GM12878 (cell line): ENCODE measurements around the gene SLFNL1. TPM values are rescaled to one million over a fixed set of nuclear protein-coding genes. Genes with fewer than 3 reads are reported as not detected.

Source experiments
- BMI1 ChIP-seq: fragments of 450-650 bp; IDR thresholded peaks from 2 replicates; pipeline ENCODE4 v1.6.1; 2016; ENCODE audit warnings: mild to moderate bottlenecking, moderate library complexity, borderline replicate concordance
- CEBPB ChIP-seq, 2 experiments: fragments of 150-350 bp in 1 of 2; IDR thresholded peaks; 2 replicates each; pipeline ENCODE4 v1.6.1; 2012 to 2014; ENCODE audit warnings: low read depth in 2 of 2, low read length in 2 of 2, borderline replicate concordance in 1 of 2, inconsistent platforms in 1 of 2
- CEBPZ ChIP-seq: fragments of 150-350 bp; IDR thresholded peaks from 2 replicates; pipeline ENCODE4 v1.6.1; 2016; ENCODE audit warnings: low read depth, low read length
- E2F4 ChIP-seq: IDR thresholded peaks from 2 replicates; pipeline ENCODE4 v1.6.1; 2012; ENCODE audit warnings: low read depth, low read length, improper control_type of control experiment
- E2F8 ChIP-seq: fragments of 450-650 bp; IDR thresholded peaks from 2 replicates; pipeline ENCODE4 v1.6.1; 2018; ENCODE audit warnings: mild to moderate bottlenecking, low read depth, moderate library complexity; ENCODE audit not compliant: partially characterized antibody
- EGR1 ChIP-seq, 2 experiments: IDR thresholded peaks; 1 replicate in 1 of 2; 2 replicates in 1 of 2; pipeline ENCODE4 v1.6.1; 2011 to 2012; ENCODE audit warnings: low read depth in 2 of 2, low read length in 2 of 2, borderline replicate concordance in 1 of 2, mild to moderate bottlenecking in 1 of 2, moderate library complexity in 1 of 2
- ESRRA ChIP-seq: IDR thresholded peaks from 2 replicates; pipeline ENCODE4 v1.6.1; 2012; ENCODE audit warnings: mild to moderate bottlenecking, low read length, improper control_type of control experiment
- HDGF ChIP-seq: fragments of 450-650 bp; IDR thresholded peaks from 2 replicates; pipeline ENCODE4 v1.6.1; 2016; ENCODE audit warnings: antibody characterized with exemption
- LARP7 ChIP-seq: fragments of 450-650 bp; IDR thresholded peaks from 2 replicates; pipeline ENCODE4 v1.6.1; 2017; ENCODE audit warnings: mild to moderate bottlenecking
- POLR2AphosphoS2 ChIP-seq: IDR thresholded peaks from 2 replicates; pipeline ENCODE4 v1.6.1; 2011; ENCODE audit warnings: low read depth, mild to moderate bottlenecking, low read length, improper control_type of control experiment, moderate library complexity
- RAD21 ChIP-seq: IDR thresholded peaks from 2 replicates; pipeline ENCODE4 v1.6.1; 2011; ENCODE audit warnings: mild to moderate bottlenecking, low read depth, low read length, moderate library complexity; ENCODE audit not compliant: insufficient read depth
- RELA ChIP-seq: fragments of 450-650 bp; IDR thresholded peaks from 2 replicates; pipeline ENCODE4 v1.8.0; 2014; ENCODE audit warnings: borderline replicate concordance; ENCODE audit not compliant: partially characterized antibody
- REST ChIP-seq: IDR thresholded peaks from 2 replicates; pipeline ENCODE4 v1.6.1; 2012; ENCODE audit warnings: mild to moderate bottlenecking, low read depth, low read length
- SMAD5 ChIP-seq: IDR thresholded peaks from 2 replicates; pipeline ENCODE4 v1.6.1; 2016; ENCODE audit warnings: antibody characterized with exemption, low read depth
- SP1 ChIP-seq: IDR thresholded peaks from one replicate; pipeline ENCODE4 v1.6.1; 2011; ENCODE audit warnings: low read depth, low read length
- SREBF2 ChIP-seq: IDR thresholded peaks from 2 replicates; pipeline ENCODE4 v1.6.1; 2012; ENCODE audit warnings: mild to moderate bottlenecking, low read length
- YY1 ChIP-seq: IDR thresholded peaks from 2 replicates; pipeline ENCODE4 v1.6.1; 2011; ENCODE audit warnings: low read depth, mild to moderate bottlenecking, low read length
- ZNF217 ChIP-seq: fragments of 450-650 bp; IDR thresholded peaks from 2 replicates; pipeline ENCODE4 v1.6.1; 2017; ENCODE audit warnings: antibody characterized with exemption, mild to moderate bottlenecking
- polyA plus RNA-seq, 11 experiments: library from polyadenylated mRNA; depleted of rRNA in 4 of 11; unstranded in 6 of 11; stranded (reverse) in 5 of 11; fragments of >200 nt; fragmentation: Nextera tagmentation in 4 of 11; fragmentation: Illumina TruSeq in 1 of 11; extraction: Ambion mirVana in 4 of 11; extraction: Trizol in 1 of 11; gene quantifications; 1 replicate in 1 of 11; 2 replicates in 10 of 11; pipeline versions ENCODE4 v1.2.1 to v1.2.3, GENCODE V29; 2011 to 2016; ENCODE audit warnings: inconsistent platforms in 2 of 11, missing spikeins in 2 of 11, low read depth in 1 of 11
- total RNA-seq, 4 experiments: library from RNA; depleted of rRNA in 3 of 4; stranded (reverse); fragments of >200 nt in 3 of 4; fragmentation: Illumina TruSeq in 1 of 4; extraction: Trizol in 1 of 4; gene quantifications; 2 replicates each; pipeline versions ENCODE4 v1.2.1 to v1.2.3, GENCODE V29; 2013 to 2021

Gene SLFNL1
- total and polyA plus RNA-seq, 10 of the 15 experiments (the other 5 are each of a cell fraction or from before 2014, with no cell fraction given) = 0.05 to 0.98 (median 0.16) TPM; not detected in 2

- TF ChIP-seq E2F4 (0 out of 2 replicates have a peak, but pooled peaks have one; percentile 44), RAD21 (no peak), BMI1 (no peak), SP1 (peak; percentile 95), YY1 (peak; percentile 8; the same call in 1 of the 2 replicates), HDGF (no peak), E2F8 (peak; percentile 32), EGR1 (IDR thresholded peaks at IDR 0.05; ENCODE audit: borderline replicate concordance in 1 of 2, low read depth in 2 of 2, low read length in 2 of 2) (peak in 1 of 2 experiments; percentile 65; a peak in 1 of 3 replicates), POLR2AphosphoS2 (peak; percentile 50; the same call in 1 of the 2 replicates), RELA (no peak), ESRRA (no peak), SREBF2 (no peak), CEBPZ (no peak), LARP7 (peak; percentile 93), REST (no peak), SMAD5 (peak; percentile 69), ZNF217 (peak; percentile 87), CEBPB (IDR thresholded peaks at IDR 0.05; ENCODE audit: borderline replicate concordance in 1 of 2, low read depth in 2 of 2, low read length in 2 of 2) (no peak)
These were observed 42.1 kb downstream of the SLFNL1 start, which contains the start of gene CTPS1 (continued) for GRCh38 chr1:40979241-40980067.
